ENCODE results near the gene SLC12A2. TPM values are rescaled to one million over a fixed set of nuclear protein-coding genes. Genes with fewer than 3 reads are reported as not detected.

Gene SLC12A2
- total and polyA plus RNA-seq, 7 donors = 2.8 to 55.9 (median 49.6) TPM

DNA sequence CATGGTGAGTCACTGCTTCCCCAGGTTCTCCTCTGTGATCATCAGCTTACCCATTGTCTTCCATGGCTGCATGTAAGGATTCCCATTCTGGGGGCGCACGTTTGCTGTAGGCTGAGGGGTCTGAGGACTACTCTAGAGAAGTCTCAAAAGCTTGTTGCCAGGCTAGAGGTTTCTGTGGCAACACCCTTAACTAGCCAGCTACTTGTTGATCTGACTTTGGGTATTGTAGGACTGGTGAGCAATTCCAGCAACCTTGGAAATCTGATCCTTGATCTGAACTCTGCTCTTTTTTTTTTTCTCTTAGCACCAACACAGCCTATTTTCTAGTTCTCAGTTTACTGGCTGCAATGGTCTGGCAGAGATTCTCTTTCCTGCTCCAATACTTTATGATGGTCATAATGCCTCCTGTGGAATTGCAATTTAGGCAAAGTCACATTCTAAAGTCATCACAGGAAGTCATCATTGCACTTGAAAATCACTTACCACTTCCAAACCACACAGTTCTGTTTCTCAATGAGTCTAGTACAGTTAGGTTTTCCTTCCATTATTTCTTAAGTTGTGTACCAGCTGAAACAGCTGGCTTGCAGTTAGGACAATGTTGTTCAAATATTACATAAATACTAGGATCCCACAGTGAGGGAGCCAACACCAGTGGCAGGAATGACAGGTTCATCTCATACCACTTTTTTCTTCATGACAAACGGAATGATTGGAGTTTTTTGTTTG lies 110.3 kb downstream of the SLC12A2 start:
- Histone ChIP-seq H3K27me3 (no peaks in the 10 kb centered on the region), H3K9me3 (no peaks in the 10 kb centered on the region), H3K27ac (no peak overlapping the region), H3K4me3 (no peak overlapping the region), H3K4me1 (no peaks in the 10 kb centered on the region), H3K36me3 (peaks cover 0 to 21% (median 0%) of the 10 kb centered on the region in 4 donors)
- intact Hi-C loops (cut with DNase I) = no loop called here
- DNase-seq = no peak
- no peak for TF ChIP-seq POLR2AphosphoS5 (IDR thresholded peaks at IDR 0.05)
- TF ChIP-seq, protein P1, sequence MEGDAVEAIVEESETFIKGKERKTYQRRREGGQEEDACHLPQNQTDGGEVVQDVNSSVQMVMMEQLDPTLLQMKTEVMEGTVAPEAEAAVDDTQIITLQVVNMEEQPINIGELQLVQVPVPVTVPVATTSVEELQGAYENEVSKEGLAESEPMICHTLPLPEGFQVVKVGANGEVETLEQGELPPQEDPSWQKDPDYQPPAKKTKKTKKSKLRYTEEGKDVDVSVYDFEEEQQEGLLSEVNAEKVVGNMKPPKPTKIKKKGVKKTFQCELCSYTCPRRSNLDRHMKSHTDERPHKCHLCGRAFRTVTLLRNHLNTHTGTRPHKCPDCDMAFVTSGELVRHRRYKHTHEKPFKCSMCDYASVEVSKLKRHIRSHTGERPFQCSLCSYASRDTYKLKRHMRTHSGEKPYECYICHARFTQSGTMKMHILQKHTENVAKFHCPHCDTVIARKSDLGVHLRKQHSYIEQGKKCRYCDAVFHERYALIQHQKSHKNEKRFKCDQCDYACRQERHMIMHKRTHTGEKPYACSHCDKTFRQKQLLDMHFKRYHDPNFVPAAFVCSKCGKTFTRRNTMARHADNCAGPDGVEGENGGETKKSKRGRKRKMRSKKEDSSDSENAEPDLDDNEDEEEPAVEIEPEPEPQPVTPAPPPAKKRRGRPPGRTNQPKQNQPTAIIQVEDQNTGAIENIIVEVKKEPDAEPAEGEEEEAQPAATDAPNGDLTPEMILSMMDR (IDR thresholded peaks at IDR 0.05) = no peak
- no peak for TF ChIP-seq EP300 (IDR thresholded peaks at IDR 0.05)
- no peak for TF ChIP-seq POLR2A (IDR thresholded peaks at IDR 0.05)
- WGBS, 2 donors = 80 to 91% methylated on average over 3 of the region's 3 CpGs

DNA sequence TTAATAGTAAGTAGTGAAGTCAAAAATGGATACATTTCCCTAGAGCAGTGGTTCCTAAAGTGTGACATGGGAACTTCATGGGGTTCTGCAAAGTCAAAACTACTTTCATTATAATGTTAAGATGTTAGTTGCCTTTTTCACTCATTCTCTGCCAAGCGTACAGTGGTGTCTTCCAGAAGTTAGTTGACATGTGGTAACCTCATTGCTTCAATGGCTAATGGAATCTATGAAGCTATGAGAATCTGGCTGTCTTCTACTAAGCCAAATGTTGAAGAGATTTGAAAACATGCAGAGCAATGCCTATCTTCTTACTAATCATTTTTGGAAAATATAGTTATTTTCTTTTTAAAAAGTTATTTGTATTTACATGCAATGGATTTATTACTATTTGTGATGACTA lies 111.8 kb downstream of the SLC12A2 start:
- H3K9me3 ChIP-seq = no peaks in the 10 kb centered on the region
- 96% methylated on average over 1 of the region's 1 CpG for WGBS, 2 donors
- H3K4me1 ChIP-seq = no peaks in the 10 kb centered on the region
- intact Hi-C loops (cut with DNase I) = no loop called here
- no peak overlapping the region for H3K4me3 ChIP-seq
- no peak for DNase-seq
- H3K27ac ChIP-seq = no peak overlapping the region
- H3K36me3 ChIP-seq = peaks cover 0 to 9% (median 0%) of the 10 kb centered on the region in 4 donors
- no peaks in the 10 kb centered on the region for H3K27me3 ChIP-seq
- TF ChIP-seq POLR2A (IDR thresholded peaks at IDR 0.05) (no peak), EP300 (IDR thresholded peaks at IDR 0.05) (no peak), POLR2AphosphoS5 (IDR thresholded peaks at IDR 0.05) (no peak)
- TF ChIP-seq, protein P1 (IDR thresholded peaks at IDR 0.05) = no peak

DNA sequence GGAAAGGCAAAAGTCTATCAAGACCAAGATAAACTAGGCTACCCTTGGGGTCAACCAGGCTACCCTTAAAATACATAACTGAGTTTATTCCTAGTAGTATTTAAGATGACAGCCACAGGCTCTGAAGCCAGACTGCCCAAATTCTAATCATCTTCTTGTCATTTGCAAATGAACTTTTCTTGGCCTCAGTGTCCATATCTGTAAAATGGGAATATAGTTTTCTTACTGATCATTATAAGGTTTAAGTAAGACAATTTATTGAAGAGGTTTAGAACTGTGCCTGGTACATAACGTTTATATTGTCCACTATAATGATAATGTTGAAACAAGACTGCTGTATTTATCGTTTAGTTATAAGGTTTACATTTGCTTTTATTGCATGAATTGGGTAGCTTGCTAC lies 112.5 kb downstream of the SLC12A2 start:
- TF ChIP-seq EP300 (IDR thresholded peaks at IDR 0.05) (no peak), POLR2A (IDR thresholded peaks at IDR 0.05) (no peak), POLR2AphosphoS5 (IDR thresholded peaks at IDR 0.05) (no peak)
- TF ChIP-seq, protein P1 (IDR thresholded peaks at IDR 0.05) = no peak
- DNase-seq = no peak
- Histone ChIP-seq H3K9me3 (no peaks in the 10 kb centered on the region), H3K27ac (no peak overlapping the region), H3K27me3 (no peaks in the 10 kb centered on the region), H3K4me3 (no peak overlapping the region), H3K4me1 (peaks cover 0 to 3% (median under 1%) of the 10 kb centered on the region in 4 donors), H3K36me3 (peaks cover 0 to 9% (median 0%) of the 10 kb centered on the region in 4 donors)
- intact Hi-C loops (cut with DNase I) = no loop called here
- WGBS, 2 donors = 24 to 75% methylated on average over 2 of the region's 2 CpGs

DNA sequence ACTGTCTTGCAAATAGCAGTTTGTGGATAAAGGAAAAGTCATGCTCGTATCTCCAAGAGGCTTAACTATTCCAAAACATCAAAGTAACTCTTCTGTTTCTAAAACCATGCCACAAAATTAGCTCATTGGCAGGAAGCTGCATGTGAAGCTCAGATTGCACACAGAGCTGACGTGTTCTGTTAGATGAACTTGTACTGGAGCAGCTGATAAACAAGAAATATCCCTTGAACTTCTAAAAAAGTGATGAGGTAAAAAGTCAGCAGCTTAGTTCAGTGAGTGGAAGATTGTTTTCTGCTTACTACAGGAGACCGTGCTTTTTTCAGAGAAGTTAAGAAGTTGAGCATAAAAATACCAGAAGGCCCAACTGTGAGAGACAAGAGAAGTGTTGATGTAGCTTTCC lies 113.2 kb downstream of the SLC12A2 start:
- Histone ChIP-seq H3K27me3 (no peaks in the 10 kb centered on the region), H3K36me3 (peaks cover 0 to 9% (median 0%) of the 10 kb centered on the region in 4 donors), H3K9me3 (no peaks in the 10 kb centered on the region), H3K27ac (no peak overlapping the region), H3K4me3 (no peak overlapping the region), H3K4me1 (peaks cover 0 to 9% (median 6%) of the 10 kb centered on the region in 4 donors)
- 71 to 83% methylated on average over 3 of the region's 3 CpGs for WGBS, 2 donors
- intact Hi-C loops (cut with DNase I) = no loop called here
- no peak for DNase-seq
- TF ChIP-seq POLR2A (IDR thresholded peaks at IDR 0.05) (no peak), POLR2AphosphoS5 (IDR thresholded peaks at IDR 0.05) (no peak), EP300 (IDR thresholded peaks at IDR 0.05) (no peak)
- TF ChIP-seq, protein P1 (IDR thresholded peaks at IDR 0.05) = no peak
